GM20431 (cell line): Measurements from ENCODE around the gene SLC4A11.
"Not testable (repeated sequence)": the region's sequence is repeated elsewhere in the genome, so short reads cannot be mapped to it uniquely, and the experiment has no call there.

Experiments used
- in situ Hi-C: fragments of 300-500 bp; cut with MseI, MboI; formaldehyde crosslinking; loops from one replicate; pipeline ENCODE4 v1.15.0; 2020; ENCODE audit warnings: low sequenced_read_pairs; ENCODE audit not compliant: unreplicated experiment

SLC4A11 gene

DNA sequence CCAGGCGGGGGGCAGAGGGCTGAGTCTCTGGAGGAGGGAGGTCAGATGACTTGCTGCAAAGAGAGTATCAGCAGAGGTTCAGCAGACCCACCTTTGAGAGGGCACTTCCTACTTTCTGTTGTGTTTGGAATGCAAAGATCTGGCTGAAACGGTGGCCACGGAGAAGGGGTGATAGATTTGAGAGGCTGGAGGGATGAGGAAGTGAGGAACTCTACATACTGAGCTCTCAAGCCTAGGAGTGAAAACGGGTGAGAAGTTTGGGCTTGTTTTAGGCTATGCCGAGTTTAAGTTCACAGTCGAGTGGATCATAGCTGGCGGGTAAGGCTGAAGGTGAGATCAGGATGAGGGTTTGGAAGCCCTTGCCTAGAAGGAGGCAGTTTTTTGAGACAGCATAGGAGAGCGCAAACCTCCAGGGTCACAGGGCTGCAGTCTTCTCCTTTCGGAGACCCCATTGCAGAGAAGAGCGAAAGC, 30.2 kb downstream of the SLC4A11 start:
- in situ Hi-C loops, result no loop called here

DNA sequence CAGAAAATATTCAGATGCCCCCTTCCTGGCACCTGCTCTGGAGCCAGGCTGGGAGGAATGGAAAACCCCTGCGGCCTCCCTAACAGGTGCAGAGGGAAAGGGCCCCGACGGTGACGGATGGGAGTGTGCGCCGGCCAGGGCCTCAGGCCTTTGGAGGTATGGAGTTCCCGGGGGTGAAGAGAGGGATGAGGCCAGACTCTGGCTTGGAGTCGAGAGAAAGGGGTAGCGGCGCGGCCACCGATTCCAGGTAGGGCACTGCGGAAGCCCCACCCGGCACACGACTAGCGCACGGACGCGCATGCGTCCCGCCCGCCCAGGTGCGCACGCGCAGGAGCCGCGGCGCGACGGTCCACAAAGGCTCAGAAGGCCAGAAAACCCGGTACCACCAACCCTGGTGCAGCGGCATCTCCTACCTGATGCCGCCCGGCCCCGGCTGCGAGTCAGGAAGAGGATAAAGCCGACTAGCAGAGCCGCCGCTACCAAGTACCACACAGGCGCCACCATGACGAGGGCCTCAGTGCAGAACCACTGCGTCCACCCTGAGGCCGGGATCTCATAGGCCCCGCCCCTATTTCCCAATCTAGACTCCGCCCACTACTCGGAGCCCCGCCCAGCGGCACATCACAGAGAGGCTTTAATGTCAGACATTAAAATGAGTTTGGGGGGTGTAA, 34.7 kb downstream of the SLC4A11 start, which contains the start of gene DDRGK1:
Gene DDRGK1, minus strand, starts transcription at position 559 of the 671 bp plus-strand sequence. Its CDS starts 55 bp downstream, at position 504.
- in situ Hi-C loops, result no loop called here

DNA sequence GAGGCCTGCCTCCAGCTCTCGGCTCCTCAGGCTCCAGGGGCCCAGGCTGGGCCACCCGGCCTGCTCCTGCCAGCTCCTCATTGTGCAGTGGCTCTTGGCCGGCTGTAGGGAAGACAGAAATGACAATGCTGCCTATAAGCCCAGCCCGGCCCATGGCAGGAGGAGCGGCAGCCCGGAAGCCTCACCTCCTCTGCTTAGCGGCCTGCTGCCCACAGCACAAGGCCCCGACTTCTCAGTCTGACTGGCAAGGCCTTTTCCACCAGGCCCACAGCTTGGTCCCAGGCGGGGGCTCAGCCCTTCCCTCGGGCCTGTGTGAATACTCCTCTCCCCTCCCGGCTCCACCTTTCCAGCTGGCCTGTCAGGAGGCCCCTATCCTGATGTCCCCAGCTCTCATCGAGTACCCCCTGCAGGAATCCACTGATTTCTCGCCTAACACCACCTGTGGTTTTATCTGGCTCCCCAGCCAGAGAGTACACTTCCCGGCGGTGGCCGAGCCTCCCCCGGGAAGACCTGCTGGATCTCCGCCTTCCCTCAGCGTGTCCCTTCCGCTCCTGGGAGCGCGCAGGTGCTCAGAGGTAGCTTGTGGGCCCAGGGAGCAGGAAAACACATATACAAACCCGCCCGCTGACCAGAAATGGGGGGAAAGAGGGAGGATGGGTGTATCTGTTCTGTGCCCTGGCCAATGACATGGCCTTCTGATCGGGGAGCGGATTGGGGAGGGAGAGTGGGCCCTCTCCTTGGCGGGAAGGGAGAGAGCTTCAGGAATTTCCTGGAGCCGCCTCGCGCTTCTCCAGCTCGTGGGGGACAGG, 35.5 kb downstream of the SLC4A11 start:
- in situ Hi-C loops, result no loop called here

DNA sequence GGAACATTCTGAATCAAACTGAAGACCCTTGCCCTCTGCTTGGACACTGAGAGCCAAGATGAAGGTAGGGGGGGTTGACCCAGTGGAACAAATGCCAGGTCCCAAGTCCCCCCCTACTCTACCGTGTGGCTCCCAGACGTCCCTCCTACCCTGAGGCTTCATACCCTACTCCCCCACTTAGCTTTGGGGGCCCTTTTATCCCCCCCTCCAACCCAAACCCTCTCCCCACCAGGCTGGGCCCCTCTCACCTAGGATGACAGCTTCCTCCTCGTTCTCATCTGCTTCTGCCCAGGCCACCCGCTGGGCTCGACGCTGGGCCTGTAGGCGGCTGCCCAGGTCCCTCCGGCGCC, 36.0 kb downstream of the SLC4A11 start:
- in situ Hi-C loops, result no loop called here

DNA sequence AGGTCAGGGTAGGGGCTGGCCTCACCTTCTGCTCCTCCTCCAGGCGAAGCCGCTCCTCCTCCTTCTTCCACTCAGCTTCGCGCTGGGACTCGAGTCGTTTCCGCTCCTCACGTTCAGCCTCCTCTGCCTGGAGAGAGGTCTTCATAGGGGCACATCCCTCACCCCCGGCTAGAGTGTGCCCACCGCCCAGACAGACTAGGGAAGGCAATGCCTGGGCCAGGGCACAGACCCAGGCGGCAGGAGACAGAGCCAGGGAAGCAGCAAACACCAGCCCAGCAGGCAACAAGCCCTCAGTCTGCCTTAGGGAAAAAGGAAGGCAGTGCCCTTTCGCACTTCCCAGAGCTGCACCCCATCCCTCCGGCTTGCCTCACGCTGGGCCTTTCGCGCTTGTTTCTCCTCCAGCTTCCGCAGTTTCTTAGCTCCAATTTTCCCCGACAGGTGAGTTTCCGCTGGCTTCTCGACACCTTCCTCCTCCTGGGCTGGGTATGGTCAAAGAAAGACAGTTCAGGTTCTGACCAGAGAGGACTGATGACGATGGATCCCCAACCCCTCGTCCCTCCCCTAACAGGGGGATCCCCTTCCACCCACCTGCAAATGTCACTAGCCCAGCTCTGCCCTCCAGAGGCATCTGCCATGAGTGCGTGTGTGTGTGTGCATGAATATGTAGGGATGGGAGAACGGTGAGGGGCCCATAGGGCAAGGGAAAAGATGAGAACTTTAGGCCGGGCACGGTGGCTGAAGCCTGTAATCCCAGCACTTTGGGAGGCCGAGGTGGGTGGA, 38.8 kb downstream of the SLC4A11 start:
- in situ Hi-C loops, result no loop called here

DNA sequence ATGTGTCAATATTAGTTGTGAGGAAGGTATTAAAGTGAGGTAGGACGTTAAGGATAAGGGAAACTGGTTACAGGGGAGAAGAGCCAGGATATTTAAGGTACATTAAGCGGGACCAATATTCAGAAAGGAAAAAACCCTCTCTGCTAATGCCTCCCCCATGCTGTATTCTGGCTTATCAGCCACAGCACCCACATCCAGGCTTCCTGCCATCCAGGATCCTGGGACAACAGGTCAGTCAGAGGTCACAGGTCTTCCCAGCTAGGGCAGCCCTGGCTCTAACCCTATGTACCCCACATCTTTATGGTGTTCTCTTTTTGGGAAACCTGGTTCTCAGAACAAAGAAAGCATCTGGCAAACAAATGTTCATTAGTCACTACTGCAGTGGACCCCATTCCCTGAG, 39.8 kb downstream of the SLC4A11 start:
- in situ Hi-C loops, result no loop called here

DNA sequence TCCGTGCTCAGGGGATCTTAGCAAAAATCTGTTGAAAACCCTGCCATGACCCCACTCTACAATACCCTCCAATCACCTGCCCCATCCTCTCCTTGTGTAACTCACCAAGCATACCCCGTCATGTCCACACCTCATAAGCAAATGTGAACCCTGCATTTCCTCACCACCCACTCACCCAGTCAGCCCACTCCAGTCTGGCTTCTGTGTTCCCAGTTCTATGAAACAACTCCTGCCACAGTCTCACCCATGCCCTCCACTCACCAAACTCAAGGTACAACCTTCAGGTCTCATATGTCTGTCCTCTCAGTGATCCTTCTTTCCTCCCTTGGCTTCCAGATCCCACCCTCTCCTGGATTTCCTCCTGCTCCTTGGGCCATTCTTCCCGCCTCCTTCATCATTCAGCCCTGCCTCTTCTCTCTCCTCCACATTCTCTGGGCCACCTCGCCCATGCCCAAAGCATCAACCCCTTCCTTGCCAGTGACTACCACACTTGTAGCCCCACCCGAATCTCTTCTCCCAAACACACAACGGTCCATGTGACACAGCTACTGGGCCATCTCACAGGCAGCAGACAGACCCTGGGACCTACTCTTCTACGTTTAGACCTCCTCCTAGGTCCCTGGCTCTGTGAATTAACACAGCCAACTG, 43.3 kb downstream of the SLC4A11 start:
- in situ Hi-C loops, result no loop called here

DNA sequence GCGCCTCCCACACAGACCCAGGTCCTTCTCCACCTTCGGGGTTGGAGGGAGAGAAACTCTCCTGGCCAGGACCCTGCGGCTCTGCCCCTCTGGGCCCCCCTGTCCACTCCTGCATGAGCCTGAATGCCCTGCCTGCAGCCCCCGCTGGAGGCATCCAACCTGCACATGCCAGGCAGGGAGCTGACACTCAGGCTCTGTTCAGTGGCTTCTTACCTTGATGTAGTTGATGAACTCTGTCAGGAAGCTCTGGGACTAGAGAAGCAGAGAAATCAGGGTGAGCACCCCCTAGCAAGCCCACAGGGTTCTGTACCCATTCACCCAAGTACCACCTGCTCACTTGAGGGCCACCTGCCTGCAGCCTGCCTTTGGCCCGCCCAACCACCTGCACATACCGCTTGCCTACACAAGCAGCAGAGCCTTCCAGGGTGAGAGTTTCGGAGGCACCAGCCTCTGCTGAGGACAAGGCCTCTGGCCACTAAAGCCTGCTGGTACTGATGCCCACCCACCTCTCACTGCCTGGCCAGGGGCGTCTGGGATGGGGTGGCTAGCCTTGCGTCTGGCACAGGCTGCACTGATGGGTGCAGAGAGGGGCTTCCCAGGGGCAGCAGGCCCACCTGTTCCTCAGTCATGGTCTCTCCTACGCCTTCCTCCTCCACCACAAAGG, 44.2 kb downstream of the SLC4A11 start:
- in situ Hi-C loops, result no loop called here

DNA sequence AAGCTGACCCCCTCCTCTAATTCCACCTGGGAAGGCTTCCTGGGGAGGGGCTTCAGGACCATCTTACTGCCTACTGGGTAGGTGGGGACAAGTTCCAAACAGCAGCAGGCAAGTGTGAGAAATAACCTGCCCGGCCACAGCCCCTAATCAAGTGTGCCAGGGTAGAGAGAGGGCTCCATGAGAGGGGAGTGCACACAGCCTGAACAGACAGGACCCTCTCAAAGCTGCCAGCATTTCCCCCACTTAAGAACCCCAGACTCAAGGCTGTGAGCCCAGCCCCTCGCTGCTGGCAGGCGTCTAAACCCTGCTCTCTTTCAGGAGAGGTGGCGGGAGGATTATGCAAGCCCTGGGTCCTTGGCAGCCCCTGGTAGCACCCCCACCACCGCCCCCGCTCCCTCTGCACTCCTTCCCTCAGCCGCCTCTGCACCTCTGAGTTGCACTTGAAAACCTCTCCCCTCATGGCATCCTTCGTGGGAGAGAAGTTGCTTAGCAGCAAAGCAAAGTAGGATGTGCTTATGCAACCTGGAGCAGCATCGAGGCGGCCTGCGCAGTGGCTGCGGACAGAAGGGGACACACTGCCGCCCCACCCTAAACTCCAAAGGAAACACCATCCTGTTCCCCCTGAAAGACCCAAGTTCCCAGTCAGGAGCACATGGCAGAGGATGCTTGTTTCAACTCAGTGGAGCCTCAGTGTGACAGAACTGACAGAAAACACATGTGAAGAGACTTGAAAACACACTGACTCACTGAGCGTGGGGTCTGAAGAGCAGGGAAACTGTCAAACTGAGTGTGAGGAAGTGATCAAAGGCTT, 45.0 kb downstream of the SLC4A11 start:
- in situ Hi-C loops, result no loop called here

DNA sequence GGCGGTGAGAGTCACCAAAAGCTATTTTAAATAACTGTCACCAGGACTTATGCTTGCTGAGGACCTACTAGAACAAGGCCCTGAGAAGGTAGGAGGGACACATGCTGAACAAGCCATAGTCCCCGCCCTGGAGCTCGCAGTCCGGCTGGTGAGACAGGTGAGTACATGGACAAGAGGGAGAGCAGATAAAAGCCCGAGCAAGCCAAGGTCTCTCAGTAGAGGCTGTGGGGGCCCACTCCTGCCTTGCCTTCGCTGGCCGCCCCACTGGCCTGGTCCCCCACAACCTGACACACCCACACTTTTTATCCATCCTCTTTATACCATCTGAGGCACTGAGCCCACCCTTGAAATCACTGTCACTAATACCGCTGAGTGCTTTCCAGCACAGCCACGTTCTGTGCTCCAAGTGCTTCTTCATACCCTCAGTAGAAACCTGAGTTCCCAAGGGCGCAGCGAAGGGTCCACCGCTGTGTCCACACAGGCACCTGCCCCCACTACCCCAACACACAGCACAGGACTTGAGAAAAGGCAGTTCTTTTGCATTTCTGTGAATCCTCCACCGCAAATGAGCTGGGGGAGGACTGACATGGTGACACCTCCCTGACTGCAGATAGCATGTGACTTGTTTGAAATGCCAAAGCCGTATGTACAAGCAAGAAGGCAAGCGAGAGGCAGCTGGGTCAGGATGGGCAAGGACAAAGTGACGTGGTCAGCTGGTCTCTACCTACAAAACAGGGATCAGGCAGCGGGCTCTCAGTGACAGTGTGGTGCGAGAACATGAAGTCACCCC, 46.6 kb downstream of the SLC4A11 start:
- in situ Hi-C loops, result no loop called here

DNA sequence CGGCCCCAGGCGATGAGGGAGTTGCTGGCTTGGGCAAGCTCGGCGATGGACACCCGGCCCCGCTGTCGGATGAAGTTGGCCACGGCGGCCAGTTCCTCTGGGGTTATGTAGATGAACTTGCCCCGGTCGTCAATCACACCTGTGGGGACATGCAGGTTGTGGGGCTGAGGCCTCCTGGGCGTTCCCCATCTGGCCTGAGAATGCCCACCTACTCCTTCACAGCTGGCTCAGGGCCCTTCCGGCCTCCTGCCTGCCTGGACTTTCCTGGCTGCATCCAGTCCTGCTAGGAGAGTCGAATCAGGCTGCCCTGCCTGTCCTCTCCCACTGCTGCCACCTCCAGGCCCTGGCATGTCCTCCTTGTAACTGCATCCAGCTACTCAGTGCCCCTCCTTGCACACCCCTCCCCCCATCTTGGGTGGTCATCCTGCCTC, 48.3 kb downstream of the SLC4A11 start:
- in situ Hi-C loops, result no loop called here

DNA sequence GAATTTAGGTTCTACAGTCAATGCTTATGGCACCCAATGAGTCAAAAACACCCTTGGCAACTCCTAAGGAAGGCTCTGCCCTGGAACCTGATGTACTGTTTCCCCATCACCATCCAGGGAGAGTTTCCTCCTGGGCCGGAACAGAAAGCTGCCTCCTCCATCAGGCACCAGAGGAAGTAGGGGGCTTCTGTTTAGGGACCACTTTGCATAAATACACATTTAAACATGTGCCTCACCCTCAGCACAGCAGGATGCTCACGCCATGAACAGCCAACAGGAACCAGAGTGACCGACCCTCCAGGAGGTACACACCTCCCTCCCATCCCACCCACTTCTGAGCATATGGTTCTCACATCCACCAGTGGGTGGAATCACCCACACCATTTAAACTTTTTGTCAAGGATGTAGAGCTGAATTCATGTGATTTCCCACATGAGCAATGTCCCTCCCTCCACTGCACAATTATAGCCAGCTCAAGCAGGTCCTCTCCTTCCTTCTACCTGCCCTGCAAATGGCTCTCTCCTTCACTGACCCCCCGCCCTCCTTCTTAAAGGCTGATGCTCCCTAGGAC, 49.3 kb downstream of the SLC4A11 start:
- in situ Hi-C loops, result no loop called here

DNA sequence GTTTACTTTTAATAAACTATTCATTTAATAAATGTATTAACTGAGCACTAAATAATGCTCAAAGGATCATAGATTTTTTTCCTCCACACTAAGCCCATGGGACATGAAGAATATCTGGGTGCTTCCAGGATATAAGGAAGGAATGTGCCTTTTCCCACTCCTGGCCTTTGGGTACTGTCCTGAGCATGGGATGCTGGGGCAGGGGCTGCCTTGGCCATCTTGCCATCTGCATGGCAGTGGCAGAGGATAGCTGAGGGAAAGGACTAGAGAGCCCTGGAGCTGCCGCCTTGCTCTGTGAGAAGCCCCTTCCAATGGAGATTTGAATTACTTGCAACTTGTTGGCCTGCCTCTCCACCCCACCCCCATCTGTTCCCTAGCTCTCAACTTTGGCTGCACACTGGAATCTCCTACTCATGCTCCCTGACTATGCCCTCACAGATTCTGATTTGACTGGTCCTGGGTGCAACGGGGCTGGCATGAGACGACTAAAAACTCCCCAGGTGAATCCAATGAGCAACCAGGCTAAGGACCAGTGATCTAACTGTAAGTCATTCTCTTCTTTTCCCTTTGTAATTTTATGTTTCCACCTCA, 50.1 kb downstream of the SLC4A11 start:
- in situ Hi-C loops, result no loop called here

DNA sequence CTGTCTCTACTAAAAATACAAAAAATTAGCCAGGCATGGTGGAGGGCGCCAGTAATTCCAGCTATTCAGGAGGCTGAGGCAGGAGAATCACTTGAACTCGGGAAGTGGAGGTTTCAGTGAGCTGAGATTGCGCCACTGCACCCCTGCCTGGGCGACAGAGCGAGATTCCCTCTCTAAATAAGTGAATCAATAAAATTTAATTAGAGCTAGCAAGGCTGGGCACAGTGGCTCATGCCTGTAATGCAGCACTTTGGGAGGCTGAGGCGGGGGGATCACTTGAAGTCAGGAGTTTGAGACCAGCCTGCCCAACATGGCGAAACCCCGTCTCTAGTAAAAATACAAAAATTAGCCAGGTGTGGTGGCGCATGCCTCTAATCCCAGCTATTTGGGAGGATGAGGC, 51.1 kb downstream of the SLC4A11 start:
- in situ Hi-C loops, result not testable (repeated sequence)

DNA sequence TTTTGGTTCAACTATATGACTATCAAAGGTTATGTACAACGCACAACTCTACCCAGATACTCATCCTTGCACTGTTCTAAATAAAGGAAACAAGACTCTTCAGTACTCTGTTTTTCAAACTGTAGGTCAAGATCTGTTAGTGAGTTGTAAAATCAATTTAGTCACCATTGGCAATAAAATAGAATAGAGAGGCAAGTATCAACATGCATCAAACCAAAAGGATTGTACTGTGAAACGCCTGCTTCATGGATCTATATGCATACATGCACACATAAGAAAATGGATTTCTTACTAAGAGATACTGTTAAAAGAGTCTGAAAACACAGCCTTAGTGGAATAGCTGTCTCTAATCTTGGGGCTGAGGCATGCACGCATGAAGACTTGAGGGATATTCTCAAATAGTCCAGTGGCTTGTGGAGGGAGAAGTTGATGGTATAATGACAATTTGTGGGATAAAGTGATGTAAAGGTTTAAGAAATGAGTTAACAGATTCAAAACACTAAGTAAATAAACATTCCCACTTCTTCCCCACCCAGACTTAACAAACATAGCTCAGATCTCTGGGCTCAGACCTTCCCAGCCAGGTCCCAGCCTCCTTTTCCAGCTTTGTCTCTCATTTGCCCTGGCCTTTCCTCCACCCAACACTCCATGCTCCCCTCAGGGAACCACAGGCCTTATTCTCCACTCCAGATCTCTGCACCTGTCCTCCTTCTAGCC, 54.9 kb downstream of the SLC4A11 start:
- in situ Hi-C loops, result no loop called here

DNA sequence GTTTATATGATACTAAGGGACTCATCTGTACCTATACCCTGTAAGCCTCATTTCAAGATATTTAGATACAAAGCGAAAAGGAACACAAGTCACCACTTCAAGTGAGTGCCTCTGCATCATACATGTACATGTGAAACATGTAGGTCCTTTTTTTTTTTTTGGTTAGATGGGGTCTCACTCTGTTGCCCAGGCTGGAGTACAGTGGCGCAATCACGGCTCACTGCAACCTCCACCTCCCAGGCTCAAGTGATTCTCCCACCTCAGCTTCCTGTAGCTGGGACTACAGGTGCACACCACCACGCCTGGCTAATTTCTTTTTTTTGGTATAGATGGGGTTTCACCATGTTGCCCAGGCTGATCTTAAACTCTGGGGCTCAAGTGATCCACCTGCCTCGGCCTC, 56.6 kb downstream of the SLC4A11 start:
- in situ Hi-C loops, result not testable (repeated sequence)

DNA sequence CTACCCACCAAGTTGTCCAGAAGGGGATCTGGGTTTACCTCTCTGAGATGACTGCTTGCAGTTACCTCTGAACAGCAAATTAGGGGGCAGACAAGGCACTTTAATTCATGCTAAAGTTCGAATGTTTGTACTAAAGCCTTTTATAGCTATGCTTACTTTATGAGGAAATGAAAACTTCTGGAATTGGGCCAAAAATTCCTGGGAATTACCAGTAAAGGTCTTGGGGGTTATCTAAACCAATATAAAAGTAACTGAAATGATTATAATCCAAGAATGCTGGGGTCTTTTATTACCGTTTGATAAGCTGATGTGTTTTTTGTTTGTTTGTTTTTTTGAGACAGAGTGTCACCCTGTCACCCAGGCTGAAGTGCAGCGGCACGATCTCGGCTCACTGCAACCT, 57.7 kb downstream of the SLC4A11 start:
- in situ Hi-C loops, result no loop called here
